GM23248 (cell line): ENCODE measurements around the gene ZNF804B.

Source experiments
- EZH2 ChIP-seq: fragments of 200-600 bp; sonication (generic); IDR thresholded peaks from 2 replicates; pipeline ENCODE4 v1.6.1; 2018; ENCODE audit warnings: antibody characterized with exemption, mild to moderate bottlenecking; ENCODE audit not compliant: insufficient read depth, poor library complexity, severe bottlenecking
- EZH2phosphoT487 ChIP-seq: fragments of 200-600 bp; sonication (generic); IDR thresholded peaks from 2 replicates; pipeline ENCODE4 v1.6.1; 2018; ENCODE audit warnings: antibody characterized with exemption, moderate library complexity, mild to moderate bottlenecking, low read depth; ENCODE audit not compliant: insufficient read depth

- no peak for TF ChIP-seq EZH2
- no peak for TF ChIP-seq EZH2phosphoT487
Observed at GRCh38 chr7:88826222-88826621, 66.7 kb downstream of the ZNF804B start.
